NCI-H1436 treated with DMSO at 0.1 percent for 48 hours (cell line): ENCODE results near the gene DENND5B.
"Not testable (repeated sequence)": the region's sequence is repeated elsewhere in the genome, so short reads cannot be mapped to it uniquely, and the experiment has no call there.

Experiments
- DNase-seq: peaks from one replicate; lab custom pipeline; 2025; lab: John Stamatoyannopoulos, UW

The DENND5B gene

DNA sequence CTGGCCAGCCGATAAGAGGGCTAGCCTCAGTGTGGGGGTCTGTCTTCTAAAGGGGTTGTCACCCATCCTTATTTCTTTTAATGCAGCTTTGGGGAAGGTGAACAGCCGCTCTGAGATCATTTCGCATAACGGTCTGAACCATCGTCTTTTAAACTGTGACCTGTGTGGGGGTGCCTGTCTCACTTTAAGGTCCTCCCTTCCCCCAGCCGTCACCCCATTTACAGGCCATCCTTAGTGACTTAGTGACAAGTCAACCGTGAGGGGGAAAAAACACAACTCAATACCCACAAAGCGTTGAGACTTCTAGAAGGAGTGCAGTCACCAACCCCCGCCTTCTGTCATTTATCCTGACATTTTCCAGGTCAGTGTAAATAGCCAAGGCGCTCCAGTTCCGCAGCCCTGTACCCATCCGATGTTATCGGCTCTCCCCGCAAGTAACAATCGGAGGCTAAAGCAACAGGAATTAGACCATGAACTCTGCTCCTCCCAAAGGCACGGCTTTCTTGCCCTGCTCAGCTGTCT is 505 bp upstream of the DENND5B start:
- no peak for DNase-seq

DNA sequence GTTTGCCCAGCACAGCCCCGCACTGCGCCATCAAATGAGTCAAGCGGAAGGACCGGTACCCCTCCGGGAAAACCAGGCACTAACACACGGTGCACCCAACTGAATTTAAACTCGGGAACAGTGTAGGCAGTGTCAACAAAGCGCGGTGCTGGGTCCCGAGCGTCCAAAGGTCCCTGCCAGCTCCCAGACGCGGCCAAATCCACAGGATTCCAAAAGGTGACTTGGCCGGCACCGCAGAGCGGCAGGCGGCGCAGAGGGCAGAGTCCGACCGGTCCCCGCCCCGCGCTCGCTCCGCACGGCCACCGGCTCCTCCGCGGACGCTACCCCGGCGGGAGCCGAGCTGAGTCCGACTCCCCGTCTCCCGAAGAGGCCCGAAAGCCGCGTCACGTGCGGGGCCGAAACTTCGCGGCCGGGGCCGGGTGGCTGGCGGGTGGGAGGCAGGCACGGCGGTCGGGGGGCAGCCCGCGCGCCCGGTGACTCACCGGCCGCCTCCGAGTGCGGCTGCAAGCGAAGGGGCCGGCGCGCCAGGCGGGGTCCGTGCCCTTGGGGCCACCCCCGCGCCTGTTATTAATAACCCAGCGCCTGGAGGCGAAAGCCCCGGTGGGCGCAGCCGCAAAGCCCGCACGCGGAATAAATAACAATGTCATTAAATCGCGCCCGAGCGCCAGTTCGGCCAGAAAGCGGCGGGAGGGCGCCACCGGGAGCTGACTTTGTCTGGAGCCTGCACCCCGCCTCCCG is 863 bp downstream of the DENND5B start:
- DNase-seq: no peak

DNA sequence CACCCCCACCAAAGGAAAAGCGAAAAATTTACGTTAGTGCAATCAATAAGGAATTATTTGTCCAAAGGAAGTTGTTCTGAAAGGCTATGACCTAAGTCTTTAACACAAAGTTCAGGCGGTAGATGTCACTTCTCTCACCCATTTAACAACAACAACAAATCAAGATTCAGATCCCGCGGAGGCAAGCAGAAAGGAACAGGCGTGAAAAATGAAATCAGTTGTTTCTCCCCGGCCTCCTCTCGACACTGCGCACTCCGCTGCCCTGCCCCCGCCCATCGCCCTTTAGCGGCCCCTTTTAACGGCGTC is 1.4 kb downstream of the DENND5B start:
- no peak for DNase-seq

DNA sequence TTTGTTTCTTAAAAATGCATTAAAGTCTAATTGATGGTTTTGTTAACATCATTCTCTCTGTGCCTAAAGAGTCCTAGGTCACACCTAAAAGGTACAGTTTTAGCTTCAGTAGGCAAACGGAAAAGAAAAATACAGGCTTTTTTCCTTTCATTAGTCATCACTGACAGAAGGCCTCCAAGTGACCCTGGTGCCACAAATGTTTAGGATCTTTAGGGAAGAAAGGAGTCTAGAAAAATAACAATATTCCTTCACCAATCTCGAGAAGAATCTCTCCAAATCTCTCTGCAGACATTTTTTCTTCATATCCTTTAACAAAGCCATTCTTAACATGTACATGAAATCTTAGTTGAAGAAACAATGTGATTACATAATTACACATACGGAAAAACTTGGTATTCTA is 2.0 kb downstream of the DENND5B start:
- DNase-seq: no peak

DNA sequence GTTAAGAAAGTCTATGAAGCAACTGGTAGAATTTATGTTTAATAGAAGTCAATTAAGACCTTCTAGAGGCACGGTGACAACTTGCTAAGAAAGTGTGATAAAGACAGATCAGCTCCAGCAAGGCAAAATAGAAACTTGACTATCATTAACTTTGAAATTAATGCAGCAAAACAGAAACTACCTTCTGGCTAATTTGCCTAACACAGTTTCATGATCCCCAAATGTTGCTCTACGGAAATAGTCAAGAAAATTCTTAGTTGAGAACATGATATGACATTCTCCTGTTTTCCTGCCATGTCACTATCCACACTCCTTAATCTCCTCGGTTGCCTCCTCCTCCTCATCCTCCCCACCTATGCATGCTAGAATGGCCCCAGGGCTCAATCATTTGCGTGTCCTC is 4.2 kb downstream of the DENND5B start:
- DNase-seq: no peak

DNA sequence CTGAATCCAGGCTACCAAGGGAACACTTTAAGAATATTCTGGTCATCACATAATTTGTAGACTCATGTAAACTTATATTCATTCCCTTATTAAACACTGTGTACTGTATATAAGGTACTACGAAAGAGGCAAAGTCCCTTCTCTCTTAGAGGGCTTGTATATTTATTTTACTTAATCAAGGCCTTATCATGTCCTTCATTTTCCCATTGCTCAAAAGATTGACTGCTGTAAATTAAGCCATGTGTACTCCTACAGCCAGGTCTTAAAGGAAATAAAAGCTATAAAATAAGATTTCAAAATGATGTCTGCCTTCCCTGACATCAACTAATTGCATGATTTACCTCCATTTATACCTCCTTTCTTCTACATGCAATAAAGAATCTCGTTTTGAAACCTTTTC is 5.0 kb downstream of the DENND5B start:
- no peak for DNase-seq

DNA sequence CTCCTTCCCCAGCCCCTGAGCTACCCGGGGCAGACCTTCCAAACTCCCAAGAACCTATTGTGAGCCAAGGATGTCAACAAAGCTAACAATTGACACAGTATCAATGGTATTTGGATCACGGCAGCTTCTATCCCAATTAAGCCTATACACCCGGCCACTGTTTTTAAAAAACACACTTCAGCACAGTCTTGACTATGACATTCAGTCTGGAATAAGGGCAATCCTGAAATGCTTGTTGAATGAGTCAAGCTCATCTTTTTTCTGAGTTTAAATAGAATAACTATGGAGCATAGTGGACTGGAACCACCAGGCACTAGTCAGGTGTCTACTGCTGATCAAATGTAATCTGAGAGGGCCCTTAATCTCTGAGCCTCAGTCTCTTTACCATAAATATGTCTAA is 5.7 kb downstream of the DENND5B start:
- no peak for DNase-seq

DNA sequence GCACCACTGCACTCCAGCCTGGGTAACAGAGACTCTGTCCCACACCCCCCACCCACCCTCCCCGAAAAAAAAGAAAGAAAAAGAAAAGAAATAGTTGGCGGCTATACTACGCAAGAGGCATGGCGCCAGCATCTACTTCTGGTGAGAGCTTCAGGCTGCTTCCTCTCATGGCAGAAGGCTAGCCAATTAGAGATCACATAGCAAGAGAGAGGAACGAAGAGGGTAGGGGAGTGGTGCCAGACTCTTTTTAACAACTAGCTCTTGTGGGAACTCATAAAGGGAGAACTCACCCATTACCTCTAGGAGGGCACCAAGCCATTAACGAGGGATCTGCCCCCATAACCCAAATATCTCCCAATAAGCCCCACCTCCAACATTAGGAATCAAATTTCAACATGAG is 6.2 kb downstream of the DENND5B start:
- DNase-seq: no peak

DNA sequence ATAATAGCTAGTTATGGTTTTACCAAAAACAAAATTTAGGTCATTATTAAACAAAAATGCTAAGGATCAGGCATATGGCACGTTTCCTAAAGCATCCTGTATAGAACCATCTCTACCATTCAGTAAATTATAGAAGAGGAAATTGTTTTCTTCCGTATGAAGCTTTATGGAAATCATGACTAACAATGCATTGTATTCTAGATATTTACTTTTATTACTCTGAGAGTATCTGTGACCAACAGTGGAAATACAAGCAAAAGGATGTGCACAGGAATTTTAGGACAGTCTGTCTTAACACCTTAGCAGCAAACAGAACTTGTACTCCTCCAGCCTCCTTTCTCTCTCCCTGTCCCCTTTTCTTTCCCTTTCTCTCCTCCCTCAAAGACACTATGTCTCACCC is 7.1 kb downstream of the DENND5B start:
- no peak for DNase-seq

DNA sequence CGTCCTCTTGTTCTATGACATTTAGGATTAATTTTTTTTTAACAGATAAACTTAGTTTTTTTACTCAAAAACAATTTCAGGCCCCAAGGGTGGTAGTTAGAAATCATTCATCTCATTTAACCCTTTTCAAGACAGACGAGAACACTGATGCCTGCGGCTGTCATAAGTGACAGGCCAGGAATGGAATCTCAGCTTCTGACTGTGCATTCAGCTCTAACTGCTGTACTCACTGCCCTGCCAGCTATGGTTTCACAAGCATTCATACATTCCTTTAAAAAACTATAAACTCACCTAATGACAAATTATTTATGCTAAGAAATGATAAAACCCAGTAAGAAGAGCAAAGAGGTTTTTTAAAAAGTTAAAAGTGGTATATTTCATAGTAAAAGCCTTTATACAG is 8.8 kb downstream of the DENND5B start:
- no peak for DNase-seq

DNA sequence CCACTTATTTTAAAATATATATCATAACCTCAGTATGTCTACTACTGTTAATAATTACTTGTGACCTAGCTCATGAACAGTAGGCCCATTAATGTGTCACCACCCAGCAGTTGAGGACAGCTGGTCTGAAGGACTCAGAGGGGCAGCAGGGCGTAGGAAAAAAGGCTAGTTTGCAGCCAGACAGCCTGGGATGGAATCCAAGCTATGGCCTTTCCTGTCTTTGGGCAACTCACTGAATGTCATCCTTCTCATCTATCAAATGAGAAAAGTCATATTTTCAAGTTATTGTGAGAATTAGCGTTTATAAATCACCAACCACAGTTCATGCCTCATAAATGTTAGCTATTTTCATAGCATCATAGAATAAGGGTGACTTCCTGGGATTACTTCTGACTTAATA is 12.3 kb downstream of the DENND5B start:
- DNase-seq: no peak

DNA sequence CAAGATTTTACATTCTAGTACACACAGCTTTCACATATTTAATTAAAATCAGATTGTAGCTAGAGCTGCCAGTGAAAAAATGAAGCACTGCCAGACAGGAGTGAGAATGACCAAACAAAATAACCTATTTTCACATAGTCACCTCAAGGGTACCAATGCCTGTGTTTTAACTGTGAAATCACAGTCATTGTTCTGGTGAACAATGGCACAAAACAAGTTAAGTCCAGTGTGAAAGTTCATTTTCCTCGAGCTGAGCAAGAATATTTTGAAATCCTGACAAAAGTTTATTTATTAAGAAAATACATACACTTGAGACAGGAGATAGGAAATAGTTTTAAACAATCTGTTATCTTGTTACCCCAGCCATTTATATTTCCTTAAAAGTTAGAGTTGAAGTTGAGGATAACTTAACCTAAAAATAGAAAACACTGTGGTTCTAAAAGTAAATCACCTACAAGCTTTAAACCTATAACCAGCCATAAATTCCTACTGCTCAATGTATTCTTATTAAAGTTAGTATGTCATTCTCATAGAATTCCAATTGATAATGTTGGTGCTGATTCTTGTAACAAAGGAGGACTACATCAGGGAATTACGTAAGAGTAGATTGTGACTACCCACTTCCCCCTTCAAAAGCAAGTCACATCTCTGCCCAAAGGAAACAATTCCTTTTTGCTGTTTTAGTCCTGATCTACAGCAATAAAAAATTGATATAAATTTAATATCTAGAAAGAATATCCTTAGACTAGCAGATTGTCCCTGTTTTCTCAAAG is 15.9 kb downstream of the DENND5B start:
- no peak for DNase-seq

DNA sequence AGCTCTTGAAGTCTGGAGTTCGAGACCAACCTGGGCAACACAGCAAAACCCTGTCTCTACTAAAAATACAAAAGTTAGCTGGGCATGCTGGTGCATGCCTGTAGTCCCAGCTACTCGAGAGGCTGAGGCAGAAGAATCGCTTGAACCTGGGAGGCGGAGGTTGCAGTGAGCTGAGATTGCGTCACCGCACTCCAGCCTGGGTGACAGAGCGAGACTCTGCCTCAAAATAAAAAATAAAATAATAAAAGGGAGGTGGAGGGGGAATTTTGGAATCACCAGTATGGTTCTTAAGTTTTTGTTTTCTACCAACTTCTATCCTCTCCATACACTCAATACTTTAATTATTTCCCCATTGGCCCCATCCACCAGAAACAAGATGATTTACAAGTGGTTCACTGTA is 16.6 kb downstream of the DENND5B start:
- DNase-seq: not testable (repeated sequence)

DNA sequence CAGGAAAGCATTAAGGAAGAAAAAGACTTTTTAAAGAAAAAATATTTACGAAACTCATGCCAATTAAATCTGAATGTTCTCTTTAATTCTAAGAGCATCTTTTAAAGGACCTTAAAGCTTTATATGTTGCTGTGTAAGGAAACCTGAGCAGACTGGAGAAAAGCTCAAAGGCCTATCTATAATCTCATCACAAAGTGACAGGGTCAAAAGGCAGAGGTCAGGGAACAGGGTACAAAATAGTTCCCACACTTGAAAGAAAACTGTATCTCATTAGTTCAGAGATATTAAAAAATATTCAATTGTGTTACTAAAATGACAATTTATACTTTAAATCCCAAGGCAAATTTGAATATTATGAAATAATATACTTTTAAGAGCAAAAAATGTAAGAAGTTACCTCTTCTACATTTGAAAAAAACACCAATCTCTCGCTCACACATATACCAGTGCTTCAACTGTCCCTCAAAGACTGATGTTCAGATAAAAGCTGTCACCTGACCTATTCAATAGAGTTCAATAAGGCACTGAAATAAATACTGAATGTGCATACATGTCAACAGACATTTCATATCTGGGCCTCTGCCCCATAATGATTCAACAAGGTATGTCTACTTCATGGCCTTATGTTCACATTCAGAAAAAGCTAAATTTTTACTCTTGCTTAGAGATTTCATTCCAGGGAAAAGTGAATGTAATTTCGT is 17.9 kb downstream of the DENND5B start:
- no peak for DNase-seq

DNA sequence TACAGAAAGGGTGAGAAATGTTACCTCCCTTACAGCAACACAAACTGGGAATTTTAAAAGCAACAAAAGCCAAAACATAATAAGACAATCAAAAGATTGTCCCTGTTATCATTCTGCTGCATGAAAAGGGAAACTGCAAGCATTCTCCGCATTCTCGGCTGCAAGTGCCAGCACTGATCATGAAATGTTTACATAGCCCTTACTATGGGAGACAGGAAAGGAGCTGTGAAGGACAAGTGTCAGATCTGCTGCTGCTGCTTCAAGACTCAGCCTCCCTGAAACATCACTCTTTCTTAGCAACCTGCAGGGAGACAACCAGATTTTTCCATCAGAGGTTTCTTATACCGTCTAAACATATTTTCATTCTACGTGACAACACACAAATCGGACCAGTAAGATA is 20.1 kb downstream of the DENND5B start:
- no peak for DNase-seq

DNA sequence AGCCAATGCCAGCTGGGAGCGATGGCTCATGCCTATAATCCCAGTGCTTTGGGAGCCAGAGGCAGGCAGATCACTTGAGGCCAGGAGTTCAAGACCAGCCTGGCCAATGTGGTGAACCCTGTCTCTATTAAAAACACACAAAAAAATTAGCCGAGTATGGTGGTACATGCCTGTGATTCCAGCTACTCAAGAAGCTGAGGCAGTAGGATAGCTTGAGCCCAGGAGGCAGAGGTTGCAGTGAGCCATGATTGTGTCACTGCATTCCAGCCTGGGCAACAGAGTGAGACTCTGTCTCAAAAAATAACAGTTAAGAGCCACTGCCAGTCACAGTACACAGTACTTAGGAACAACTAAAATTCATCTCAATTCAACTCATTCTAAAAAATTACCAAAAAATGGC is 21.4 kb downstream of the DENND5B start:
- DNase-seq: not testable (repeated sequence)

DNA sequence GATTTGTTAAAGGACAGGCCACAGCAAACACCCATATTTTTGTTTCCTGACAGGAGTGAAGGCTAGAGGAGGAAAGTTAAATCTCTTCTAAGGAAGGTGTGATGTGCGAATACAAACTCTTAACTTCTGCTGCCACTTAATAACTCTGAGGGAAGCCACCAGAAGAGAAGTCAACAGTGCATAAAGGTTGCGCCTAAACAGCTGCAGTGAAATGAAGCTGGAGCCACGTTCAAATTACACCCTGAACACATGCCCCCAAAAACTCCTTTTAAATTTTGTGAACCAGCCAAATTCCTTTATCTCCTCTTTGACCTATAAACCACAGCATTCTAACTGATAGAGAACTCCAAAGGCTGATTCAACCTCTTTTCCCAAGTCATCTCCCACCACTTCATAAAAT is 22.4 kb downstream of the DENND5B start:
- no peak for DNase-seq

DNA sequence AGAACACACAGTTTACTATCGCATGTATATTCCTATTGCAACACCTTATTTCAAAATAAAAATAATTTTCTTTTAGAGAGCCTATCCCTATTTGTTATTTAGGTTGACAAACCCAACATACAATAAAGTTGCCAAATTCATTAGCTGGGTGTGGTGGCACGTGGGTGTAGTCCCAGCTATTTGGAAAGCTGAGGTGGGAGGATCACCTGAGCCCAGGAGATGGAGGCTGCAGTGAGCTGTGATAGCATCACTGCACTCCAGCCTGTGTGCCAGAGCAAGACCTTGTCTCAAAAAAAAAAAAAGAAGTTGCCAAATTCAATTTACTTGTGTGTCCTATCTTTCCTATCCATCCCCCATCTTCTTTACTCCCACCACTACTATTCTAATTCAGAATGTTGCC is 23.9 kb downstream of the DENND5B start:
- DNase-seq: no peak

DNA sequence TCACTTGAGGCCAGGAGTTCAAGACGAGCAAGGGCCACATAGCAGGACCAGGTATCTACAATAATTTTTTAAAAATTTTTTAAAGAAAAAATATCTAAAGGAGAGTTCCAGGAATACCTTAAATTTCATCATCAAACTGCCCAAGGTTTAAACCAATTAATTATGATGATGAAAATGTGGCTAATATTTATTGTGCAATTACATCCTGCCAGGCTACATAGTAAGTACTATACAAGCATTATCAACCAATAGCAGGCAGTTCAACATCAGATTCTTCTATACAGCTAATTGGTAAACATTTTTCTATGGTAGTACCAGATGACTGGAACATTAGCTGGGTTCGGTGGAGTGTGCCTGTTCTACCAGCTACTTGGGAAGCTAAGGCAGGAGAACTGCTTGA is 24.4 kb downstream of the DENND5B start:
- DNase-seq: no peak

DNA sequence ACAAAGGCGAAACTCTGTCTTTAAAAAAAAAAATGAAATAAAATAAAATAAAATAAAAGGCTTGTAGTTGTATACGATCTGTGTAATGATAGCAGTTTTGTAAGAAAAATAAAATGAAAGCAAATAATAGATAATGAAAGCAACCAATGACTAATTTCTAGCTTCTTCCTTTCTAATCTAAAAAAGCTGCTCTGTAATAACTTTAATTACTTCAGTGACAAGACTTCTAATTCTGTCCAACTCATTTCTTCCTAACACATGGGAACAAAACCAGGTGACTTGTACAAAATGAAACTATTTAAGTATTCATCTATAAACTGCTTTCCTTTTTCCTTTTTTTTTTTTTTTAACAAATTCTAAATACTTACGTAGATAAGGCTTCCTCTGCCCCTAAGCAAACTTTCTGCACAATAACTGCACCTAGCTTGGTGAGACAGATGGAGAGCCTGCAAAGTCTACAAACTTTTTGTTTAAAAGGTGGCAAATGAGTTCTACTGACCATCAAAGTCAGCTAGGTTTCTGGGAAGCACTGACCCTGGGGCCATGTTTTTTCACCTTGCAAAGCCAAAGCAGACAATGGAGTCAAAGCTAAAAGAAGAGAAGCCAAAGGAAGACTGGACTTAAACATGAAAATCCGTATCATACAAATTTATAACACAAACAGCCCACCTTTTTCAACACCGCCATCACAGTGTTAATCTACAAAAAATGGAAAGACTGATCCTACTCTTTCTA is 28.2 kb downstream of the DENND5B start:
- DNase-seq: no peak

DNA sequence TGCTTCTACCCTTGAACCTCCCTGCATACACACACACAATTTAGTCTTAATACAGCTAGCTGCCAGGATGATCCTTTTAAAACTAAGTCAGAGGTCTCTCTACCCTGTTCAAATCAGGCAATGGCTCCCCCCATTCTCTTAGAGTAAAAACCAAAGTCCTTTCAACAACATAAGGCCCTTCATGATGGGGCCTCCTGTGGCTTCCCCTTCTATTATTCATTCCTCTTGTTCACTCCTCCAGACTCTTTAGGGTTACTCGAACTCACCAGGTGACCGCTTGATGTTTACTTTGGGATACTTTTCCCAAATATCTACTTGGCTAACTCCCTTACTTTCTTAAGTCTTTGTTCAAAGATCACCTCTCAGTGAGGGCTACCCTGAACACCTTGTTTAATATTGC is 30.4 kb downstream of the DENND5B start:
- no peak for DNase-seq

DNA sequence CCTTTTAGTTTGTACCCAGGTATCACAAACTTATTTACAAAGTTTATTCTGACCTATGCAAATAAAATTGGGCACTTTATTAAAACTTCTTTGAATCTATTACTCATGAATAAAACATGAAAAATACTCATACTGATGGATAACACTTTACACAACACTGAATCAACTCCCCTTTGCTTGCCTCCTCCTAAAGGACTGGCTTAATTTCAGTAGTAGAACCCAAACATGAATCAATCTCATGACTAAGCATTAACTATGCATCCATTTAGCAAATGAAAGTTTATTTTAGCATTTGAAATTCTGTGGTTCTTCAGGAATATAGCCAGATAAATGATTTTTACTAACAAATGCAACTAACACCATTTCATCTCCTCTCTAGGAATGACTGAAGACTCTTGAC is 32.4 kb downstream of the DENND5B start:
- no peak for DNase-seq
